Ureter (tissue), 1 donor: ENCODE results near the gene GRIN2A. TPM values are rescaled to one million over a fixed set of nuclear protein-coding genes. Genes with fewer than 3 reads are reported as not detected.

Experiments used
- DNase-seq: peaks from one replicate; pipeline ENCODE4 v3.0.0-alpha.2; 2020; ENCODE audit warnings: low spot score
- total RNA-seq: library from RNA; stranded (reverse); gene quantifications from one replicate; pipeline ENCODE4 v1.2.4, GENCODE V29; 2023
- donor health status: DM: yes; HTN: yes; CAD: no.

The GRIN2A gene
- total RNA-seq, 1 donor from 2014 or later, result 0.81 TPM

DNA sequence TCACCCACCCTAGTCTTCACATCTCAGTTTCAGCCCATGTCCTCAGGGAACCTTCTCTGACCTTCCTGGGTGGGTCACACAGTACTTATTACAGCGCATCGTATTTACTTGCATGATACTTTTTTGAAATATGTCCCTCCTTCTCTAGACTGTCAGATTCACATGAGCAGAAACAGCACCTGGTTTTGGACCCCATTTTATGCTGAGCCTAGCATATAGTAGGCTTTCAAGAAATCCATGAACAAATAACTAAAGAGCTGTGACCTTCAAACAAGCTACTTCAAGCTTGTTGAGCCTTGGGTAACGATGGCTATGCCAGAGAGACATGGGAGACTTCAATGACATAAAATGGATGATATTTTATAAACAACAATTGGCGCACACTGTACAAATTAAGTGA lies 150.3 kb downstream of the GRIN2A start:
- no peak for DNase-seq

DNA sequence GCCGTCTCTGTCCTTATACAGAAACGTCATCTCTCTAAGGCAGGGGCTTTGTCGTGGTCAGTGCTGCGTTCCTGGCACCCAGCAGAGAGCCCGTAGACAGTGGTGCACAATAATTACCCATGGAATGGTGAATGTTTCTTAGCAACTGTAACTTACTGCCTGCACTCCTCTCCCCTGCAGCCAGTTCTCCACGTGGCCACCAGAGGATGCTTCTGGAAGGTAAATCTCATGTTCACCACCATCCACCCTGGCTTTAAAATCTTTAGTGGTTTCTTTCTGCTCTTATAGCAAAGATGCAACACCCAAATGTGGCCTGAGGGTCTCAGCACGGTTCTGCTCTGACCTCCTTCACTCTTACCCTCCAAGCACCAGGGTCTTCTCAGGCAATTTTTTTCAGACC lies 150.8 kb downstream of the GRIN2A start:
- DNase-seq, result no peak

DNA sequence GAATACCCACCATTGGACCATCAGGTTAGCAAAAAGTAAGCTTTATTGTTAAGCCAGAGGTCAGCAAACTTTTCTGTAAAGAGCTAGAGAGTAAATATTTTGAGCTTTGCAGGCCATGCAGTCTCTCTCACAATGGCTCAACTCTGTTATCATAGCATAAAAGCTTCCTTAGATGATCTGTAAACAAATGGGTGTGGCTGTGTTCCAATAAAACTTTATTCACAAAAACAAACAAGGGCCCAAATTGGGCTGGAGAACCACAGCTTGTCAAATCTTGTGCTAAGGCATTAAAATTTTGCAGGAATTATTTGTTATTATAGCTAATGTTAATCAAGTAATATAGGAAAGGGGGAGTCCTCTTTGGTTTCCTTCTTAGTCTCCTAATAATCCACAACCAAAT lies 153.6 kb downstream of the GRIN2A start:
- no peak for DNase-seq

DNA sequence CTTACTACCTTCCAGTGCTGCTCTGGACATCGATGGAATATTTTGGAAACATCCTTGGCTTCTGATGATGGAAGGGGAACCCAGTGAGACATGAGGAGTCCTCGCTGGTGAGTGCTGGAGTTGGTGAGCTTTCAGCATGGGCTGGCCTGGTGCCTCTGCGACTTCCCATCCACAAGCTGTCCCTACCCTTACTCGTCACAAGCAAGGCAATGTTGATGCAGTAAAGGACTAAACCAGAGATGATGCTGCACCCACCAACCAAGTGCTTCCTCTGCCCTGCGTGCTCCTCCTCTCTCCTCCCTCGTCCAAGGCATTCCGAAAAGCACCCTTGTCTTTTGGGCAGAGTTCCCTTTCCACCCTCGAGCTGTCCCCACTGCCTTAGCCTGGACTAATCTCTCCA lies 154.7 kb downstream of the GRIN2A start:
- DNase-seq, result no peak

DNA sequence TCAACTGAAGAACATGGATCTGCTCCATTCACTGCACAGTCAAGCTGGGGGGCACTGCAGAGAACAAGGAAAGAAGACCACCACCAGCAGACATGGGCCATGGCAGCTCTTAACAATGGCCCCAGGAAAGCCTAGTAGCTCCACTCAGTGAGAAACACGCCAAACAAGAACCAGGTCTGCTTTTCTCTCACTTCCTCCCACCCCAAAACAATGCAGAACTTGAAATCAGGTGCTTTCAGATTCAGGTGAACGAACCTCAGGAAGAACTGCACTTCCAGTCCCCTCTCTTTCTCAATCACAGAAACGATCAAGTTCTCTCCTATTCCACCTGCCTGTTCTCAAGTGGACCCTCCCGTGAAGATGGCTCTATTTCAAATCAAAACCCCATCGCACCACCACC lies 155.6 kb downstream of the GRIN2A start:
- no peak for DNase-seq

DNA sequence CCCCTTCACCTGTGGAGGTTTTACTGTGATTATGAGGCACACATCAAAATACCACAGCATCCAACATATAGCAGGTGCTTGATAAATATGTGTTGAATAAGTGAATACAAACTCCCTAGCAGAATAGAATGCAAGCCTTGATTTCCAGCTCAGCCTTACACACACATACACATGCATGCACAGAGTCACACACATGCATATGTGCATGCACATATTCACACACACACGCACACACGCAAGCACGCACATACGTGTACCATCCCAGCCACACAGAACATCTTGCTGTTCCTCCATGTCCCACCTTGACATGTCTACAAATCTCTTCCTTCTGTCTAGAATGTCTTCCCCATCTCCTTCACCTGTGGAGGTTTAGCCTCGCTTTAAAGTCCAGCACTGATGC lies 160.1 kb downstream of the GRIN2A start:
- DNase-seq, result no peak

DNA sequence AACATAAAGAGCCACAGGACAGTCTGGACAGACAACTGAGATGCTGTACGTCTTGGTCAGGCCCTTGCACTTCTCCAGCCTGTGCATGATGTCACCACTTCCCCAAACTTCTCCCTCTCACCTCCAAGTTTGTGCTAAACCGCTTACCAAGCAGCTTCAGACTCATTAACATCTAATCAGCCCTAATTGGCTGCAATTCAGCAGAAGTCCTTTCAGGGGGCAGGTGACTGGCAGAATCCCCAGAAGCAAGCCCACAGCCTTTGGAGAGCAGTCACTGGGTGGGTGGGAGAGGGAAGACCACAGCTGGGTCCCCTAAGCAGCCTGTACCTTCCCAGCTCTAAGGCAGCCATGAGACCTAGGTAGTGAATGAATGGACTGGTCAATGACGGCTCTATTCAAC lies 161.4 kb downstream of the GRIN2A start:
- DNase-seq, result no peak

DNA sequence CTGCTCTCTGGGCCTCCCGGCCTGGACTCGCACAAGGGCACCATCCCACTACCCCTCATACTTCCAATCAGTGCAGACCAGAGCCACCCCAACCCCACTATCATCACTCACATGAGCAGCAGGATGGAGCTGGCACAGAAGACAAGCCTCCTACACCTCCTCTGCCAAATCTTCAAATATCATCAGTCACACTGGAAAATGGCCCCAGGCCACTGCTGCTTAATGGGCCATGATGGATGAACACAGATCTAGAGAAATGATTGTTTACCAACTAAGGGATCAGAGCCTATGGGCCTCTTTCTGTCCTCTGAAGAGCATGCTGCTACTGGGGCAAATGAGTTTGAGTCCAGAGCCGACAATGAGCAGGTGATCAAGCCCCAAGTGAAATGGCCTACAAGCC lies 165.5 kb downstream of the GRIN2A start:
- DNase-seq, result no peak

DNA sequence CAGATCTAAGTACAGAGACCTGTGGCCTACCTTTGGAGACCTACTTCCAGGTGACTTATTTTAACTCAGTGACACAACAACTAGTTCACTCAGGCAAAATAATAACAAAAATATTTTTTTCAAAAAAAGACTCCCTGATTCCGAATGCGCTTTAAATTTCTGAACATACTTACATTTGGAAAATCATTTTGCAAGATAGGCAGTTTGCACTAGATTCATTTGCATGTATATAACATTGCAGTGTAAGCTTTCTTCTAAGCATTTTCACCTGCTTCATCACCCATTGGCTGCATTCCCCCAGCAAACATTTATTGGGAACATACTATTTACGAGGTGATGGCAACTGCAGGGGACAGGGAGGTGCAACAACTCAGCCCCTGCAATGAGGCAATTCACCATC lies 166.8 kb downstream of the GRIN2A start:
- DNase-seq, result no peak

DNA sequence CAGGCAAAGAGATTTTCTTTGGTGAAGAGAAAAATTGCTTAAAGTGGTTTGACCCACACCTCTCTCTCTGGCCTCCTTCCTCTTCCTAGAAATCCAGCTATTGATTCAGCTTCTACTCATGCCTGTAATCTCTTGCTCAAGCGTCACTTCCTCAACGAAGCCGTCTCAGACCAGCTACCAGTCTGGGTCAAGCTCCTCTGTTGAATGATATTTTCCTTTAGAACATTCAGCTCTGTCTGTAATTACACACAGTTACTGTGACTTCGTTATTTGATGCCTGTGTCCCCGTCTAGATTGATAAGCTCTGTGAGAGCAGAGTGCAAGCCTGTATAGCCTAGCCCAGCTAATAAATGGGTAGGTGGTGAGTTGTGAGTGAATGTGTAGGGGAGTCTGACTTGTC lies 168.5 kb downstream of the GRIN2A start:
- DNase-seq, result no peak

DNA sequence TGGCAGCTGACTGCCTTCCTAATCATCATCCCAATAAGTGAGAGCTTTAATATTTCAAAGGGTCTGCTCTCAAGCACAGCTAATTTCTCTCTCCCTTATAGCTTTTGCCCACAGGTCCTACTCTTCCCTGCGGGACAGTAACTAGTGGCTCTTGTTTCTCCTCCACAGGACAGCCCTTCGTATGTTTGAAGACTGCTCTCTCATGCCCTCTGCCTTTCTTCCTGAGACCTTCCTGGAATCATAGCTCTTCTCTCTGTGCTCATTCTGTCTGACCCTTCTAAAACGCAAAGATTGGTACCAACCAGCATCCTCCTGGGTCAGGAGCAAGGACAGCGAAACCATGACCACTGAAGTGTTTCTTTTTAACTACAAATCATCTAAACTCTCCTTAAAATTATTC lies 168.9 kb downstream of the GRIN2A start:
- DNase-seq, result no peak

DNA sequence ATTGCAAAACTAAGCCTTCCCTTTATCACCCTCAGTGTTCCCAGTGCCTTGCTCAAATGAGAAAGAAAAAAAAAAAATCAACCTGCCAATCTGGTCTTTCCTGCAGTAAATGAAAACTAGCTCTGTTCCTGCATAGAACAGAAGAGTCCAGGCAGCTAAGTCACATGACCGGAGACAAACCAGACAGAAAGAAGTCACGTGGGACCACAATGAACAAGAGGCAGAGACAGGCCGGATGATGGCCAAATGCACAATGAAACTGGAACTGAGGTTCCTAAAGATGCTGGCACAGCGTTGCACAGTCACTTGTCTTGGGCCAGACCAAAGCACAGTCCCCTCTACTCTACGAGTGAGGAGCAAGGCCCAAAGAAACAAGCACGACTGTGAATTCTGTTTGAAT lies 172.5 kb downstream of the GRIN2A start:
- DNase-seq, result no peak

DNA sequence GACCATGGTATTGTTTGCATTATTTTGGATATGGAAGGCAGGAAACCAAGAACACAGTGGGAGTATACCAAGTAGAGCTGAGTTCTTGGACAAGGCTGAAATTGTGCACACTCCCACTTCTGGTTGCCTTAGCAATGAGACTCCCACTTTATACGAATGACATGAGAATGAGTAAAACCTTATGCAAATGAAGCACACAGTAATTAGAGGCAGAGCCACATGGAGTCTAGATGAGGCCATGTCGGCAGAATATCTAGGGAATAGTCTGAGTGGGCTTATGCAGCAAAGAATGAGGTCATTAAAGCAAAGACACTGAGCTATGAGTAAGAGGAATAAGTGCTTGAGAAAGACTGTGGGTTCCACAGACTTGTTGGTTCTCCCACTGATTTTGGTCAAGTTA lies 178.7 kb downstream of the GRIN2A start:
- no peak for DNase-seq

DNA sequence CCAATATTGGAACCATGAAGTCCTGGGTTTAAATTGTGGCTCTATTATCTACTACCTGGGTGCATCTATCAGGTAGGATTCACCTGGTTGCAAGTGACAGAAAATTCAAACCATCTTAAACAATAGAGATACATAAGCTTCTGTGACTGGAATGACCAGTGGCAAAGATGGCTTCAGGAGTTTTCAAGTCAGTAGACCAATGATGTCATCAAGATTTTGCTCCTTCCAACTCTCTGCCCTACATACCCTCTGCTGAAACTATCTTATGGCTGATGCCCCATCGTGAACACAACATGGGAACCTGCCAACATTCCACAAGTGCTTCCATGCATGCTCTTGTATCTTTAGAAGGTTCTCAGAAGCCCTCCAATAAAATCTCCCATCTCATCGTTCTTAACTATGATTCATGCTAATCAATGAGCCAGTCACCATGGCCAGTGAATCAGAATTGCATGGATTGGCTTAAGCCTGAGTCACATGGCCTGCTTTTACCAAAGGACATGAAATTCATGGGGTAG lies 180.9 kb downstream of the GRIN2A start:
- DNase-seq, result no peak

DNA sequence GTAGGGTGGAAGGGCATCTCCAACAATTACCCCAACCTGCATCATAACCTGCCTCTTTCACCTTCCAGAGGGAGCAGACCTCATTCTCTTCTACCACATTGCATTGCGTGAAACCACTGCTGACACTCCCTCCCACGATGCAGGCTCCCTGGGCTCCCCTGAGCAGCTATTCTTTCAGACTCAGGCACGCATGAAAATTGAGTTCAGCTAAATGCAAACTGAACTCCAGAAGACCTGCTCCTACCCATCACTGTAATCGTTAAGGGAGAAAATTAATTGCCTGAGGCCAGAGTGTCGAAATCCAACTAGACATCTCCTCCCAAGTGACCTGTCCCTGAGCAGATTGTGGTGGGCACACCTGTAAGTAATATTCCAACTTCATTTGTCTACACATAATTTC lies 186.0 kb downstream of the GRIN2A start:
- no peak for DNase-seq

DNA sequence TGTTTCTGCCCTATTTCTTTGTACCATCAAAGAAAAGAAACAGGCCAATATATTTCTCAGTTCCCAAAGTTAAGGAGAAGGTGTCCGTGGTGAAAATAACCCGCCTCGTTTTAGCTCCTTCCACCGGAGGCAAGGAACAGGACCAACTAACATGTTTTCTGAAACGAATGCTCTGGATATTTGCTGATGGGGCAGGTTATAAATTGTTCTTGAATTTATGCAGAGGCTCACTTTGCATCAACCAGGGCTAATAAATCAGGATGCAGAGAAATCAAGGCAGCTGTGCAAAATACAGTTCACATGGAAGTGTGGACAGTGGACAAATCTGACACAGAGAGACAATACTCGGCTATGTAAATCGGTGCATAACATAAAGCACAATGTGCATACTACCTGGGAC lies 189.8 kb downstream of the GRIN2A start:
- no peak for DNase-seq

DNA sequence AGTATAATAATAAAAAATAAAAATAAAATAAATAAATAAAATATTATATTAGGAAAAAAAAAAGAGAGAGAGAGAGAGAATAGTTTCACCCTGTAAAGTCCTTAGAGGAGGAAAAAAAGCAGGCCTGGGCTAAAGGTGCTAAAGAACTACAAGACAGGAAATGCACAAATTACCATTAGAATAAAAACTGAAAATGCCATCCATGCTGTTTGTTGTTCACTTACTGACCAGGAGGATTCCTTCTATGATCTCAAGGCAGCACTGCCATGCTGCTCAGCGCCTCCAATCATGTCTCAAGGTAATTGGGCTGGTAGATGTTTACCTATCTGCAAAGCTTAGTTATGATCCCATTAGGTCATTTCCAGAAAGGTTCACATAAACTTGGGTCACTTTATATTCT lies 201.2 kb downstream of the GRIN2A start:
- DNase-seq, result no peak

DNA sequence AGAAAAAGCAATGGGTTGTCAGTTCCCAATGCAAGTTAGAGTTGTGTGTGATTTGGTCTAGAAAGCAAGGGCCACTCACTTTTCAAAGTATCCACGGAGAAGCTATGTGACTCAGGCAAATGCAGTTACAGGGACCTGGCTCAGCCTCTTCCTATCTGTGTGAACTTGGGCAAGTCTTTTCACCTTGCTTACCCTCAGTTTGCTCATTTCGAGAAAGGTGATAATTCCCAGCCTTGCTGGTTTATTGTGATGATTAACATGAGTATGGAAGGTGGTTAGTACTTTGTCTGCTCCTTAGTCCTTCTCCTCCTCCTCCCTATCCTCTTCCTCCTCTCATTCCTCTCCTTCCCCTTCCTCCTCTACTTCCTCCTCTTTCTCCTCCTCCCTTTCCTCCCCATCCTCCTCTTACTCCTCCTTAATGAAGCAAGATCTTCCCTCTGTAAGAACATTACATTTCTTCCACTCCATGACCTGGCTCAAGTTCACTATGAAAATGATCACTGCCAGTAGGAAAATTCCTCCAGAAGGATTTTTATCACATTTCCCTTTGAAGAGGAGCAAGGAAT lies 204.0 kb downstream of the GRIN2A start:
- no peak for DNase-seq

DNA sequence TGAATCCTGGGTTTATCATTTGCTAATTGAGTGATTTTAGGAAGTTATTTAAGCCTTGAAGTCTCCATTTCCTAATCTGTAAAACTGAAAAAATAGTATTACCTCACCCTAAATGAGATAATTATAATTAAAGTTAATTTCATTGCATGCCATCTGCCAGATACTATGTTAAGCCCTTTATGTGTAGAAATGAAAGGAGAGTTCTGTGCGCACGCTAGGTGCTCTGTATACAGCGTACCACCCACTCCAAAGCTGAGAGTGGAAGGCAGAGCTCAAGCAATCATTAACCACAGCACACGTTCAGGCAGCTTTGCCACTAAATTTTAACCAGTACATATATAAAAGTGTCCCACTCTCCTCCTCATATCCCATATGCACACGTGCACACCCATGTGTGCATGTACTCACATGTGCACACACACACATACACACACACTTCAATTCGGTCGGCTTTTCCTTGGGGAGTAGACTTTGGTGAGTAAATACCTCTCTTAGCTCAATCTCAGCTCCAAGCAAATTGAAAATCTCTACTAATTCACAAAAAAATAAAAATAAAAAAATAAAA lies 204.8 kb downstream of the GRIN2A start:
- DNase-seq, result no peak

DNA sequence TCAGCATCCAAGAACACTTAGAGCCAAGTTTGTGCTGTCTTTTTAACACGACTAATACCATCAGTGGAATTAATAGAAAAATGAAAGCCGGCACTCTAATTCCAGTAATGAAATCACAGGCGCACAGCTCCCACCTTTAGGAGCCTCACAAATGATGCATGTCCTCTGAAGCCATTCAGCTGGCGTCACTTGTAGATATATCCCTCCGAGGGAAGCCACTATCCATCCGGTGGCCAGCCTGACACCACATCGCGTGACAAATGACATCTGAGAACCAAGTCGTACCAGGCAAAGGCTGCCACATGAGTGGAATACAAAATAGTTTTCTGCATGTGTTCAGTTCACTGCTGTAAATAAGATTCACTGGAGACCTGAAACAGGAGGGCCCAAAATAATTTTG lies 205.6 kb downstream of the GRIN2A start:
- no peak for DNase-seq

DNA sequence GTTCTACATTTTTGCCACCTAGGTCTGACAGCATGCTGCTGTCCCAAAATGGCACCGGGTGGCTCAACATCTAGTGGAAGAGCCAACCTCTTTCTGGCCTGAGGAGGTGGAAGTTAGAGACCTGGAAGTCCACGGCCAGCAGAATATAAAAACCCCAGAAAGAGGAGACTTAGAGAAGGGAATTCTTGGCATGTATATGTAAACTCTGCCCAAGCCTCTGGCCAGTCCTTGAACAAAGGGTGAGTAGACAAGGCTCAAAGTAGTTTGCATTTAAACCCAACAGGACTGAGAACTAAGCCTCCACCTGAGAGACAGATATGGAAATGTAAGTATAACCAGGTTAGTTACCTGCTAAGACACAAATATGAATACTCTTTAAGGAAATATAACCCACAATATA lies 210.3 kb downstream of the GRIN2A start:
- DNase-seq, result no peak

DNA sequence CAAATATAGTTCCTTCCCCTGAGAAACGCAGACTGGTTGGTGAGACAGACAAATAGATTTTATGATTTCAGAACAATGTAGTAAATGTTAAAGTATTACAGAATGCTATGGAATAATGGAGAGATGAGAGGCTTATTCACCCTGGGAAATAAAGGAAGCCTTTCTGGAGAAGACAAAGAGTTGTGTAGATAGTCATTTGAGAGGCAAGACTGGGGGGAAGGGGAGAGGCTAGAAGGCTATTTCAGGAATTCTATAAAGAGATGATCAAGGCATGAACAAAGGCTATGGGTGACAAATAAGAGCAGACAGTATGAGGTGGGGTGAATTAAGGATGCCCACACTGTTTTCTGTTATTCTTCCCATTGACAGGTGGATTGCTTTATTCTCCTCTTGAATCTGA lies 211.4 kb downstream of the GRIN2A start:
- DNase-seq, result no peak

DNA sequence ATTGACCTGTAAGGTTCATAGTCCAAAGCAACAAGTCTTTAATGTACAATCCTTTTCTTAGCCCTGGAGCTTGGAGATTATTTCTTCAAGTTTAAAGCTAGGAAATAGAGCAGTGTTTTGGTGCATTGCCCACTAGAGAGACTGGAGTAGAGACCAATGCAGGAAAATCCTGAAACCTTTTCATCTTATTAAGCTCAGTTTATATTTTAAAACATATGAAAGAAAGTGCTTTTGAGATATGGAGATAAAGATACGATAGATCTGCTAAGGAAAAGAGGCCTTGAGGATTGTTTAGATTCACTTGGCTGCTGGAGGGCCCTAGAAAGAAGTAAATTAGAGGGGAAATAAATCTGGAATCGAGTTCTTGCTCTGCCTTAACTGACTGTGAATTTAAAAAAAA lies 212.0 kb downstream of the GRIN2A start:
- DNase-seq, result no peak

DNA sequence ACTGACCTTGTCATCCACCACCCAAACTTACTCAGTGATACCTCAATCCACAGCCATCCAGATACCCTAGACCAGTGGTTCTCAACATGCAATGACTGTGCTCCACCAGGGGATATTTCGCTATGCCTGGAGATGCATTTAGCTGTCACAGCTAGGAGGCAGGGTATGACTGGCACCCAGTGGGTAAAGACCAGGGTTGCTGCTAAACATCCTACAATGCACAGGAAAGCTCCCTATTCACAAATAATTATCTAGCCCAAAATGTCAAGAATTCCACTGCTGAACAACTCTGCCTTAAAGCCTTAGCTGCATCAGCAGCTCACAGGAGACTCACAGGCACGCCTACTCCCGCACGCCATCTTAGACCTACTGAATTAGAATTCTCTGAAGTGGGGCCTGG lies 212.6 kb downstream of the GRIN2A start:
- no peak for DNase-seq
